Measurements from ENCODE around the gene ALKBH1. TPM values are rescaled to one million over a fixed set of nuclear protein-coding genes. Genes with fewer than 3 reads are reported as not detected.
A peak's percentile ranks its signal among the peaks of the same experiment; 100 is the strongest.

ALKBH1 gene
- total RNA-seq, 2 experiments from 2014 or later = 5.6 to 8.5 TPM

DNA sequence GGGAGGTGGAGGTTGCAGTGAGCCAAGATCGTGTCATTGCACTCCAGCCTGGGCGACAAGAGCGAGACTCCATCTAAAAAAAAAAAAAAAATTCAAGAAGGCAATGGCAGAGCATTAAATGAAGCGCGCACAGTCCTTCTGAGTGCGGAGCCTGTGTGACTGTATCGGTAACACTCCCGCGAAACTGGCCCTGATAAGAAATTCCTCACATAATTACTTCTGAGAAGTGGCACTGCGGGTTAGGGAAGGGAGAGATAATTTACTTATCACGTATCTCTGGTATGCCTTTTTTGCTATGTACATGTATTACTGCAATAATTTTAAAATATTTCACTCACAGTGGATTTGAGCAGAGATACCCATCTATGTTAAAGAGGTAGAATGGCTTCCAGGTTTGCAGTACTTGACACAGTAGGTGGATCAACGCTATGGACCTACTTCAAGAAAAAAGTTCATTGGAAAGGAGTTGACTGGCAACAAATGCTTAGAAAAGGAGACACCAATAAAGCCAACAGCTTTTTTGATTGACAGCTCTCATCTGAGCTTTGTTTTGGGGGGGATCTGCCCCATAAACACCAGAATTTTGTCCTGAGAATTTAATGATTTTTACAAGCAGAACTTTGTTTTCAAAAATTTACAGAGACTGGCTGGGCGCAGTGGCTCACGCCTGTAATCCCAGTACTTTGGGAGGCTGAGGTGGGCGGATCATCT, 62.1 kb downstream of the ALKBH1 start:
- H3K4me3 ChIP-seq (ENCODE audit: low read length) = no peak overlapping the region
- no peak overlapping the region for H3K27ac Mint-ChIP-seq
- no peaks in the 10 kb centered on the region for H3K36me3 Mint-ChIP-seq (ENCODE audit: low read depth)
- intact Hi-C loops (cut with DNase I, micrococcal nuclease) = no loop called here
- no peaks in the 10 kb centered on the region for H3K9me3 ChIP-seq (ENCODE audit: control insufficient read depth in 1 of 2, insufficient read depth in 1 of 2, low read length in 2 of 2)
- no peaks in the 10 kb centered on the region for H3K27me3 ChIP-seq (ENCODE audit: control insufficient read depth in 1 of 2, insufficient read depth in 2 of 2, low read length in 2 of 2)
- ChIA-PET CTCF (interaction anchor here (0.6 kb wide), 1 partner anchor 77 kb away, joined by 3 read pairs; no protein-coding TSS in a partner anchor), POLR2A (no interaction called here)
- ATAC-seq (ENCODE audit: poor library complexity) (no peak), DNase-seq (no peak)
- peaks cover 9% of the 10 kb centered on the region for H3K4me1 ChIP-seq (ENCODE audit: insufficient read depth, low read length)
- no peak overlapping the region for H3K4me3 Mint-ChIP-seq
- no peak overlapping the region for H3K27ac ChIP-seq (ENCODE audit: low read depth in 1 of 2, low read length in 2 of 2)
- no peaks in the 10 kb centered on the region for H3K9me3 Mint-ChIP-seq
- TF ChIP-seq, protein P1, sequence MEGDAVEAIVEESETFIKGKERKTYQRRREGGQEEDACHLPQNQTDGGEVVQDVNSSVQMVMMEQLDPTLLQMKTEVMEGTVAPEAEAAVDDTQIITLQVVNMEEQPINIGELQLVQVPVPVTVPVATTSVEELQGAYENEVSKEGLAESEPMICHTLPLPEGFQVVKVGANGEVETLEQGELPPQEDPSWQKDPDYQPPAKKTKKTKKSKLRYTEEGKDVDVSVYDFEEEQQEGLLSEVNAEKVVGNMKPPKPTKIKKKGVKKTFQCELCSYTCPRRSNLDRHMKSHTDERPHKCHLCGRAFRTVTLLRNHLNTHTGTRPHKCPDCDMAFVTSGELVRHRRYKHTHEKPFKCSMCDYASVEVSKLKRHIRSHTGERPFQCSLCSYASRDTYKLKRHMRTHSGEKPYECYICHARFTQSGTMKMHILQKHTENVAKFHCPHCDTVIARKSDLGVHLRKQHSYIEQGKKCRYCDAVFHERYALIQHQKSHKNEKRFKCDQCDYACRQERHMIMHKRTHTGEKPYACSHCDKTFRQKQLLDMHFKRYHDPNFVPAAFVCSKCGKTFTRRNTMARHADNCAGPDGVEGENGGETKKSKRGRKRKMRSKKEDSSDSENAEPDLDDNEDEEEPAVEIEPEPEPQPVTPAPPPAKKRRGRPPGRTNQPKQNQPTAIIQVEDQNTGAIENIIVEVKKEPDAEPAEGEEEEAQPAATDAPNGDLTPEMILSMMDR (IDR thresholded peaks at IDR 0.05) = no peak
- H3K36me3 ChIP-seq (ENCODE audit: insufficient read depth, low read length) = no peaks in the 10 kb centered on the region
- H3K4me1 Mint-ChIP-seq (ENCODE audit: low read depth) = peaks cover 15% of the 10 kb centered on the region
- H3K27me3 Mint-ChIP-seq = no peaks in the 10 kb centered on the region

- Histone ChIP-seq H3K4me3 (ENCODE audit: low read length) (peak overlapping the region; percentile 61), H3K9me3 (ENCODE audit: control insufficient read depth in 1 of 2, insufficient read depth in 1 of 2, low read length in 2 of 2) (no peaks in the 10 kb centered on the region), H3K4me1 (ENCODE audit: insufficient read depth, low read length) (peaks cover 9% of the 10 kb centered on the region), H3K27ac (ENCODE audit: low read depth in 1 of 2, low read length in 2 of 2) (peak overlapping the region in 1 of 2 donors; percentile 53), H3K27me3 (ENCODE audit: control insufficient read depth in 1 of 2, insufficient read depth in 2 of 2, low read length in 2 of 2) (no peaks in the 10 kb centered on the region), H3K36me3 (ENCODE audit: insufficient read depth, low read length) (no peaks in the 10 kb centered on the region)
- no peaks in the 10 kb centered on the region for H3K36me3 Mint-ChIP-seq (ENCODE audit: low read depth)
- DNase-seq (no peak), ATAC-seq (ENCODE audit: poor library complexity) (no peak)
- intact Hi-C loops (cut with DNase I, micrococcal nuclease) = no loop called here
- H3K27ac Mint-ChIP-seq = peak overlapping the region; percentile 92
- H3K4me3 Mint-ChIP-seq = peak overlapping the region; percentile 93
- H3K27me3 Mint-ChIP-seq = no peaks in the 10 kb centered on the region
- CTCF ChIA-PET = interaction anchor here (0.7 kb wide), 1 partner anchor 221 kb away, joined by 3 read pairs; no protein-coding TSS in a partner anchor
- no peaks in the 10 kb centered on the region for H3K9me3 Mint-ChIP-seq
- POLR2A ChIA-PET = no interaction called here
- TF ChIP-seq, protein P1 (IDR thresholded peaks at IDR 0.05) = no peak
- H3K4me1 Mint-ChIP-seq (ENCODE audit: low read depth) = peaks cover 15% of the 10 kb centered on the region
These were observed 65.4 kb downstream of the ALKBH1 start for GRCh38 chr14:77642407-77642806.

DNA sequence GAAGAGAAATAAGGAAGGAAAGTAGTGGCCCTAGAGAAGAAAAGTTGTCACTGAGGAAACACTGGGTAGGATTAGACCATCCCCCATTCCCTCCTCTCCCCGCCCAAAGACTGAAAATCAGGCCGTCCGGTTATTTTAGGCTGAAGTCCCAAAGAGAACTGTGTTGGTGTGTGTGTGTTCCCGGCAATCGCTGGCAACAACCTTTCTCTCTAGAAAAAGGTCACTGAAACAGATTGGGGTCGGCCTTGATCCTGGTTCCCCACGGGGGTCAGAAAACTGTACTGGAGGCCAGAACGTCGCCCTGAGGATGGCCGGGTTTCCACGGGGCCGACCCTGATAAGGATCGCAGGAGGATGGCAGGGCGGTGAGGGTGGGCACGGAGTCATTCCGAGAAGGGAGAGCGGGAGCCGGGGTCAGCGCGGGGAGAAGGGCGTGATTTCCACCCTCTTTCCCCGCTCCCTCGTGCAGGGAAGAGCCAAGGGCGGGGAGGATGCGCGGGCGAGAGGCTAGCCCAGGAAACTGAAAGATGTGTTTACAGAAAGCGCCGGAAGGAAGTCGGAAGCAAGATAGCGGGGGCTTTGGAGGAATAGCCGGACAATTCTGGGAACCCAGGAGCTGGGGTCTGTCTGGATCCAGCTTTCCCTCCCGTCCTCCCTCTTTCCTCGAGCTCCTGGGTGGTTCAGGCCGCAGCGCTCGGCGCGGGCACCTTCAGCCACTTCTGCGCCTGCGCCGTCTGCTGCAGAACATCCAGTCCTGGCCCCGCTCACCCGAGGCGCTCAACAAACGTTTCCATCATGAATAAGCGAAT, 66.1 kb downstream of the ALKBH1 start:
- H3K27me3 Mint-ChIP-seq = no peaks in the 10 kb centered on the region
- H3K9me3 Mint-ChIP-seq = no peaks in the 10 kb centered on the region
- H3K27me3 ChIP-seq (ENCODE audit: control insufficient read depth in 1 of 2, insufficient read depth in 2 of 2, low read length in 2 of 2) = no peaks in the 10 kb centered on the region
- no peaks in the 10 kb centered on the region for H3K36me3 ChIP-seq (ENCODE audit: insufficient read depth, low read length)
- POLR2A ChIA-PET = interaction anchor here (0.6 kb wide), 1 partner anchor 10 kb away, joined by 3 read pairs; no protein-coding TSS in a partner anchor
- peaks cover 9% of the 10 kb centered on the region for H3K4me1 ChIP-seq (ENCODE audit: insufficient read depth, low read length)
- peak; percentile 39 to 81 (median 60) for DNase-seq
- intact Hi-C loops (cut with DNase I, micrococcal nuclease) = loop anchor here in 1 of 2 experiments (2.0 kb wide), 1 partner anchor 23 kb away; no protein-coding TSS in a partner anchor
- peak overlapping the region; percentile 92 for H3K27ac Mint-ChIP-seq
- H3K4me3 ChIP-seq (ENCODE audit: low read length) = peak overlapping the region; percentile 61
- peak overlapping the region; percentile 25 to 53 for H3K27ac ChIP-seq (ENCODE audit: low read depth in 1 of 2, low read length in 2 of 2)
- peak overlapping the region; percentile 93 for H3K4me3 Mint-ChIP-seq
- peaks cover 15% of the 10 kb centered on the region for H3K4me1 Mint-ChIP-seq (ENCODE audit: low read depth)
- TF ChIP-seq, protein P1 (IDR thresholded peaks at IDR 0.05) = no peak
- ATAC-seq (ENCODE audit: poor library complexity) = peak; percentile 85
- H3K36me3 Mint-ChIP-seq (ENCODE audit: low read depth) = no peaks in the 10 kb centered on the region
- no peaks in the 10 kb centered on the region for H3K9me3 ChIP-seq (ENCODE audit: control insufficient read depth in 1 of 2, insufficient read depth in 1 of 2, low read length in 2 of 2)
- CTCF ChIA-PET = no interaction called here

Data from CD4-positive, alpha-beta T cell (primary cell).